HG03097 (cell line): Measurements from ENCODE around the gene TIMELESS.
A peak's percentile ranks its signal among the peaks of the same experiment; 100 is the strongest.
"Not testable (repeated sequence)": the region's sequence is repeated elsewhere in the genome, so short reads cannot be mapped to it uniquely, and the experiment has no call there.

Experiments
- ATAC-seq: cut with Tn5 transposase; IDR thresholded peaks from one replicate; pipeline ENCODE4 v1.9.1; 2021; ENCODE audit not compliant: unreplicated experiment, low FRiP score

The TIMELESS gene

DNA sequence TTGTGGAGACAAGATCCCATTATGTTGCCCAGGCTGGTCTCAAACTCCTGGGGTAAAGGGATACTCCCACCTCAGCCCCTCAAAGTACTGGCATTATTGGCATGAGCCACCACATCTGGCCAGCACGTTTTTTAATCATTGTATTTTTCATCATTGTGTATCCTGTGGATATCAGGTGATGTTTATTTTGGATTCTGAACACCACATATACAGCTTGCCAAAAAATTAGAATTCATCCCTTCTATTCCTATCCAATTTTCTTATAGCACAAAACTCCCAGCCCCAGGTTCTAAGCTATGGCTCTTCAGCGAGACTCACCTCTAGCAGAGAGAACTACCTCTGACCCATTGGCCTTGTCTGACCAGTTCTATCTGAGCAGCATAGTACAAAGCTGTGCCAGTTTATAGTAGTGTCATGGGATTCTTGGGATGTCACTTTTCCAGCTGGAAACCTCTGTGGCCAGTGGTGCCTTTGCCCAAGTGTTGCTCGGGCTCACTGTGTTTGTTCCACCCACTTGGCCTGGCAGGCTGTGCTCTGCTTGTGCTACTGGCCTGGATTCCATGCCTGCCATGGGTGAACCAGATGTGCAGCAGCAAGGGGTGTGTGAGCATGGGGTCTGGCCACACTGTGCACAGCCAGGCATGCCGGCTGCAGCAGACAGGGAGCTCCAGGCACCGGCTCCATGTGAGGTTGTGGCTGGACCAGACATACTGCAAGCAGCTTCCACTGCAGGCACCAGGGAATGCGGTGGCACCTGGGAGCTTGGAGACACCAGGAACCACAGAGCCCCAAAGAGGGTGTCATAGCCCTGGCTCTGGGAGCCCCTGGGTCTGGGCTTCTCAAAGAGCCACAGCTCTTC is 37.2 kb downstream of the TIMELESS start:
- no peak for ATAC-seq

DNA sequence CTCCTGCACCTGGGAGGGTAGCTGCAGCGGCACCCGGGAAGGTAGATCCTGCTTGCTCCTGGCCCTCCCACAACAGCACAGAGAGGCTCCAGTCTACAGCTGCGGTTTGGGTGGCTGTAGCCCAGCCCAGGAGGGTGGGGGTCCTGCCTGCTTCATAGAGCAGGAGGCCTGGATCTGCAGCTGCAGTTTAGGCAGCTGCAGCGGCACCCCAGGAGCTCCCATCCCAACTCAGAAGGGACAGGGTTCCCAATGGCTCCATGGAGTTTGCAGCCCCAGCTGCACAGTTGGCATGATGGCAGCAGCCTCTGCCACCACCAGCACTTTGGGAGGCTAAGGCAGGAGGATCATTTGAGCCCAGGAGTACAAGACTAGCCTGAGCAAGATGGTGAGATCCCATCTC is 38.5 kb downstream of the TIMELESS start:
- no peak for ATAC-seq

DNA sequence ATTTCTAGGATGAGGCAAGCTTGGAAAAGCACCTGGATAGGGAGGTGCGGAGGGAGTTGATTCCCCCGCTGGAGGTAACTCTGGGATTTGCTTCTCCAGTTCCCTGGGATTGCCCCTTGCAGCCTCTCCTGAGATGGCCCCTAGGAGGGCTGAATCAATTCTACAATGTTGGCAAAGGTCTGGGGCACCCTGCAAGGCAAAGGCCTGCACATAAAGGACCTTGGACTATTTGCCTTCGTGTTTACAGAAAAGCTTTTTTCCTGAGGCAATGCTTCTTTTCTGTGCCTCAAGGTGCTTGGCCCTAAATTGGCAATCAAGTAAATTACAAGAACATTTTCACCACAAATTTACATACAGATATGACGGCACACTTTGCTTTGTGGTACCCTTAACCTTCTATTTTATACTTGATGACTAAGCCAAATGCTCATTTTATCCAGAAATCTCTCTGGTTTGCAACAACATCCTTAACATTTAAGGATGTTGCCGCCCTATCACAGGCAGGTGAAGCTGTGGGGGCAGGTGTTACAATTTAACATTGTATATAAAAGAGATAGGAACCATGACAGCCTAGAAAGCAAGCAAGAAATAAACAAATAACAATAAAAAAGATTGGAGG is 40.3 kb downstream of the TIMELESS start:
- no peak for ATAC-seq

DNA sequence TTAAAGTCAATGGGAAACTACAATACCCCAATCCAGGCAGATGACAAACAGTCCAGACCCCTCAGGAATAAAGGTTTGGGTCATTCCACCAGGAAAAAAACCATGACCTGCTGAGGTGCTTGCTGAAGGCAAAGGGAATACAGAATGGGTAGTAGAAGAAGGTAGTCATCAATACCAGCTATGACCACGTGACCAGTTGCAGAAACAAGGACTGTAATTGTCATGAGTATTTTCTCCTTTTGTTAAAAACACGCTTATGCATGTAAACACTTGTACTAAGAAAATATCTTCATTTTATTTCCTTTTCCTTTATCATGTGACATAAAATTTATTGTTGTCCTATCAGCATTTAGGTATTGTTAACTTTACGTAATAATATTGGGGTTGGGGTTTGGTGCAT is 45.0 kb downstream of the TIMELESS start:
- not testable (repeated sequence) for ATAC-seq

DNA sequence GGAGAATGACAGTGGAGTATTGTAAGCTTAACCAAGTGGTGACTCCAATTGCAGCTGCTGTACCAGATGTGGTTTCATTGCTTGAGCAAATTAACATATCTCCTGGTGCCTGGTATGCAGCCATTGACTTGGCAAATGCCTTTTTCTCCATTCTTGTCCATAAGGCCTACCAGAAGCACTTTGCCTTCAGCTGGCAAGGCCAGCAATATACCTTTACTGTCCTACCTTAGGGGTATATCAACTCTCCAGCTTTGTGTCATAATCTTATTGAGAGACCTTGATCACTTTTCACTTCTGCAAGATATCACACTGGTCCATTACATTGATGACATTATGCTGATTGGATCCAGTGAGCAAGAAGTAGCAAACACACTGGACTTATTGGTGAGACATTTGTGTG is 47.6 kb downstream of the TIMELESS start:
- not testable (repeated sequence) for ATAC-seq

DNA sequence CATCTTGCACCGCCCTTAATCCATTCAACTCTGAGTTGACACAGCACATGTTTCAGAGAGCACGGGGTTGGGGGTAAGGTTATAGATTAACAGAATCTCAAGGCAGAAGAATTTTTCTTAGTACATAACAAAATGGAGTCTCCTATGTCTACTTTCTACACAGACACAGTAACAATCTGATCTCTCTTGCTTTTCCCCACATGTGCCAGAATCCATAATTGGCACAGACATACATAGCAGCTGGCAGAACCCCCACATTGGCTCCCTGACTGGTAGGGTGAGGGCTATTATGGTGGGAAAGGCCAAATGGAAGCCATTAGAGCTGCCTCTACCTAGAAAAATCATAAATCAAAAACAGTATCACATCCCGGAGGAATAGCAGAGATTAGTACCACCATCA is 48.1 kb downstream of the TIMELESS start:
- ATAC-seq = not testable (repeated sequence)

DNA sequence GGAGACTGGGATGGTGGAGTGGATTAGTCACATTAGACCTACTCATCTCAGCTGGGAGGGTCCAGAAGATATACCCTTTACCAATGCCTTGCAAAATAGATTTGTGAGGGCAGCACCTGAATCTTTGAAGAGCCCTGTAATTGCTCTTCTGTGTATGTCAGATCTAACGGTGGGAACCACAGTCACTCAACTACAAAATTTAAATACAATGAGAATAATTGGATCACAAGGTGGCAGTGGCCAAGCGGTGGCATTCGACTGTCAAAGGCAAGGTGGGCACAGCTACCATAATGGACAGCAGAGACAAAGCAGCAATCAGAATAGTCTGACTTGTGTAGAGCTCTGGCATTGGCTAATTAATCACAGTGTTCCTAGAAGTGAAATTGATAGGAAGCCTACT is 49.8 kb downstream of the TIMELESS start:
- ATAC-seq = not testable (repeated sequence)

DNA sequence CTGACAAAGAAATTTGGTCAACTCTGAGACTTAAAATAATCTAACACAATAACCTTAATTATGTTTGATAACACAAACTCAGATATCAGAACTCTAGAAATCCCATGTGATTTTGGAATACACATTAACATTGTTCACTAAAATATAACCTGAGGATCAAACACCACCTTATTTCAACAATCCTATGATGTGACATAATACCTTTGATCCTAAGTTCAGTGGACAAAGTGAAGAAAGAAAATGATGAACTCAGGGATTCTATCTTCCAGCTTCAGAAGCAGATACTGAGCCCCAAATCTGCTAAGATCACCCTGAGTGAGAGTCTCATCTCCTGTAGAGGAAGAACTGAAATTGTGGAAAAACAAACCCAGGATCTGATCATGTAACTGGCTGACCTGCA is 50.9 kb downstream of the TIMELESS start:
- ATAC-seq = no peak

DNA sequence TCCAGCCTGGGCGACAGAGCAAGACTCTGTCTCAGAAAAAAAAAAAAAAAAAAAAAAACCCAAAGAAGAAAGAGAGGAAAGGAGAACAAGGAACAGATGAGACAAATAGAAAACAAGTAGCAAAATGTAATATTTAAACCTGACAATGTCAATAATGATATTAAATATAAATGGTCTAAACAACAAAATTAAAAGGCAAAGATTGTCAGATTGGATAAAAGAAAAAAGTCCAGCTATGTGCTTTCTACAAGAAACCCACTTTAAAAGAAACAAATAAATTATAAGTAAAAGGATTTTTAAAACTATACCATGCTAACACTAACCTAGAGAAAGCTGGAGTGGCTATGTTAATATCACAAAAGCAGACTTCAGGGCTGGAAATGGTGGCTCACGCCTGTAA is 56.9 kb downstream of the TIMELESS start:
- no peak for ATAC-seq

DNA sequence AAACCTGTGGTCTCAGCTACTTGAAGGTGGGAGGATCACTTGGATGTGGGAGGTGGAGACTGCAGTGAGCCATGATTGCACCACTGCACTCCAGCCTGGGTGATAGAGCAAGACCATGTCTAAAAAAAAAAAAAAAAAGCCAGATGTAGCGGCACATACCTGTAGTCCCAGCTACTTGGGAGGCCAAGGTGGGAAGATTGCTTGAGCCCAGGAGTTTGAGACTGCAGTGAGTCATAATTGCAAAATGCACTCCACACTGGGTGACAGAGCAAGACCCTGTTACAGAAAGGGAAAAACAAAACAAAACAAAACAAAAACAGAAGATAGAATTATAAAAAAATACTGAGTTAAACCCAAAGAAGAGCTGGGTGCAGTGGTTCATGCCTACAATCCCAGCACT is 57.5 kb downstream of the TIMELESS start:
- ATAC-seq = no peak

DNA sequence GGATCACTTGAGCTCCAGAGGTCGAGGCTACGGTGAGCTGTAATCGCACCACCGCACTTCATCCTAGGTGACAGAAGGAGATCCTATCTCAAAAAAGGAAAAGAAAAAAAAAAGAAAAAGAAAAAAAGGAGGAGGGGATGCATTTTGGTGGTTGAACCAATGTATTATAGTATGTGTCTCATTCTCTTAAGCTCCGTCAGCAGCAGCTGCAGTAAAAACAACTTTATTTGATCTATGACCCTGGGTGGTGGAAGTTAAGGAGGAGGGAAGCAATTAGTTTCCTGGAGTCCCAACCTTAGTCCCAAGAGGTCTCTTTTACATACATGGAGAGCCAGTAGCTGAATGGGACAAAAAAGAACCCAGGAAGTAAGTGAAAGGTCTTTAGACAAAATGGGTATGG is 59.8 kb downstream of the TIMELESS start:
- ATAC-seq = no peak

DNA sequence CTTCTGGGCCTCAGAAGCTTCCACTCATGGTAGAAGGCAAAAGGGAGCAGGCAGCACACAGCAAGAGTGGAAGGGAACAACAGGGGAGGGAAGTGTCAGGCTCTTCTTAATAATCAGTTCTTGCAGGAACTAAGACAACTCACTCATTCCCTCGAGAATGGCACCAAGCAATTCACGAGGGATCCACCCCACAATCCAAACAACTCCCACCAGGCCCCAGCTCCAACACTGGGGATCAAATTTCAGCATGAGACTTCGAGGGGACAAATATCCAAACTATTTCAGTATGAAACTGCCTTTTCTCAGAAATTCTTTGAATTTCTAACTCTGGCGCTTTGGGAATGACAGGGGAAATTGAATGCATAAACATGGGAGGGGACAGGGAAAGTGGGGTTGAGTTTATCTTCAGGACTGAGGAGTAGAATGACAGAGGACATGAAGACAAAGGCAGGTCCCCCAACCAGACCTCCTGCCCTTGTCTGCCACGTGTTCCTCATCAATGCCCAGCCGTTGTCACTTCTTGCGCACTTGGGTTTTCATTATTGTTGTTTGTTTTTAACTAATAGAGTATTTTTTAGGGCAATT is 62.0 kb downstream of the TIMELESS start:
- no peak for ATAC-seq

DNA sequence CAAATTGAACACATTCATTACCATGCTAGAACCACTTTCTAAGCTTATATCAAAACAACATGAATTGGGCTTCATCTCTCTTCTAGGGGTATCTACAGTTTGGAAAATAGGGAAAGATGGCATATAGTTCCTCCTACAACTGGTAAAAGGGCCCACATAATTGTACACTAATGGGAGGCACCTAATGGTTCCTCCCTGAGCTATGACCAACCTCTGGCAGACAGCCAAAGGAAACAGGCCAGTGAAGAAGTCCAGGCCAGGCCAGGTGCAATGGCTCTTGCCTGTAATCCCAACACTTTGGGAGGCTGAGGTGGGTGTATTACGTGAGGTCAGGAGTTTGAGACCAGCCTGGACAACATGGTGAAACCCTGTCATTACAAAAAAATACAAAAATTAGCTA is 63.4 kb downstream of the TIMELESS start:
- ATAC-seq = no peak

DNA sequence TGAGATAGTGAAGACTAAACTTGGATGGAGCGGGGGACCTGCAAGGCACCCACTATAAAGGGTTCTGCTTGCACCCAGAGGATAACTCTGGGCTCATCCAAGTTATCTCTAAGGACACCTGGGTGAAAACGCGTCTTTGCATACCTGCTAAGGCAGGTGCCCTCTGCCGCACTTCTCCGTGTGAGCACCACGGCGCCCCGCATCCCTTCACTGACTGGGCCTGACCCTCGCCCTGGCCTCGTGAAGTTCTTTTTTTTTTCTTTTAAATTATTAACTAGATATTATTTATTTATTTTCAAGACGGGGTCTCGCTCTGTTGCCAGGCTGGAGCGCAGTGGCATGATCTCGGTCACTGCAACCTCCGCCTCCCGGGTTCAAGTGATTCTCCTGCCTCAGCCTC is 66.6 kb downstream of the TIMELESS start:
- ATAC-seq = no peak

DNA sequence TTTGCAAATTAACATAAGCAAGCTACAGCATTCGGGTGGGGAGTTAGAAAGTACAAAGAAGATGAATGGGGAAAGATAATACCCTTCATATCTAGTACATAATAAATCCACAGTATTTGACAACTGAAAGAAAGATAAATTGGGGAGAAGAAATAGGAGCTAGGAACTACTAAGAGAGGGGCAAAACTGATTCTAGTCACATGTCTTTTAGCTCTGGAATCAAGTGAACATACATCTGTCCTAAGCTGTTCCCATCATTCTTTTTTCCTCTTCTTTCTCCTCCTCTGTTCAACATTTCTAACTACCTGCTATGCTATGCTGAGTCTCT is 71.3 kb downstream of the TIMELESS start:
- ATAC-seq = no peak

DNA sequence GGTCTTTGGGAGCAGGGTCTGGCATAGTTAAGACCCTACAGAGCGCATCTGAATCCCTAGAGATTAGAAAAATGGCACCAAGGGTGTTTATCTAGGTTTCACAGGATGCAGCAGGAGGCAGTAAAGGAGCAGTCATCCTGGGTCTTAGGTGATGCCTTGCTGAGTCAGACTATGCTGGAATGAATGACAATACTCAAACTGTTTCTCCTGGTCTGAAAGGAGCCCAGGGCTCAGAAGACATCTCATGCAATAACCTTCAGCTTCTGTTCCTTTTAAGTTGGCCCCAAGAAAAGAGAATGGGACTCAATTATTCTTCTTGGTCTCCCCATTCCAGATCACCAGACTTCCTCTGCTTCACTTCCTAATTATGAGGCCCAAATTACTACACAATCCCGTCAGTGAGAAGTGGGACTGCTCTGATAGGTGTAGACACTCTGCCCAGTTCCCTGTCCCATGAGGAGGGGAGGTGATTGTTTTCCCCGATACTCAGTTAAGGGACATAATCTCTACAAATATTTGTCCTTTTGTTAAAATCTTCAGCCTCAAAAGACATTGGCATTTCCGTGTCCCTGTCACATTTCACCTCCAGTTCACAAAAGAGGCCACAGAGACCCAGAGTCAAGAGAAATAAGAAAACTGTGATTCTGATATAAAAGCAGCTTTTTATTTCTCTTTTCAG is 71.8 kb downstream of the TIMELESS start:
- no peak for ATAC-seq

DNA sequence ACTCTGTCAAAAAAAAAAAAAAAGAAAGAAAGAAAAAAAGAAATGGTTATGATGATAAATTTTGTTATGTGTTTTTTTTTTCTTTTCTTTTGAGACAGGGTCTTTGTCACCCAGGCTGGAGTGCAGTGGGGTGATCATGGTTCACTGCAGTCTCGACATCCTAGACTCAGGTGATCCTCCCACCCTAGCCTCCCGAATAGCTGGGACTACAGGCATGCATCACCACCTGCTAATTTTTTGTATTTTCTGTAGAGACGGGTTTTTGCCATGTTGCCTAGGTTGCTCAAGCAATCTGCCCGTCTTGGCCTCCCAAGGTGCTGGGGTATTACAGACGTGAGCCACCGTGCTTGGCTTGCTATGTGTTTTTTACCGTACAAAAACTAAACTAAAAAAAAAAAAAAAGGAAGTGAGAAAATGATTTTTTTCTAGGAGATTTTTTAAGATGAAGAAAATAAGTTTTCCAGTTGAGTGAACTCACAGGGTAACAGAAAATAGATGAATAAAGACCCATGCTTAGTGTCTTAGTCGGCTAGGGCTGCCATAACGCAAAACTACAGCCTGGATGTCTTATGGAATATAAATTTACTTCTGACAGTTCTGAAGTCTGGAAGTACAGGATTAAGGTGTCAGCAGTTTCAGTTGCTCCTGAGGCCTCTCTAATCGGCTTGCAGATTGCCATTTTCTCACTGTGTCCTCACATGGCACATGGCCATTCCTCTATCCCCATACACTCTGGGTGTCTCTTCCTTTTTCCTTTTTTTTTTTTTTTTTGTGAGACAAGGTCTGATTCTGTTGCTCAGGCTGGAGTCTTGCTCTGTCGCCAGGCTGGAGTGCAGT is 73.4 kb downstream of the TIMELESS start:
- peak; percentile 50 for ATAC-seq

DNA sequence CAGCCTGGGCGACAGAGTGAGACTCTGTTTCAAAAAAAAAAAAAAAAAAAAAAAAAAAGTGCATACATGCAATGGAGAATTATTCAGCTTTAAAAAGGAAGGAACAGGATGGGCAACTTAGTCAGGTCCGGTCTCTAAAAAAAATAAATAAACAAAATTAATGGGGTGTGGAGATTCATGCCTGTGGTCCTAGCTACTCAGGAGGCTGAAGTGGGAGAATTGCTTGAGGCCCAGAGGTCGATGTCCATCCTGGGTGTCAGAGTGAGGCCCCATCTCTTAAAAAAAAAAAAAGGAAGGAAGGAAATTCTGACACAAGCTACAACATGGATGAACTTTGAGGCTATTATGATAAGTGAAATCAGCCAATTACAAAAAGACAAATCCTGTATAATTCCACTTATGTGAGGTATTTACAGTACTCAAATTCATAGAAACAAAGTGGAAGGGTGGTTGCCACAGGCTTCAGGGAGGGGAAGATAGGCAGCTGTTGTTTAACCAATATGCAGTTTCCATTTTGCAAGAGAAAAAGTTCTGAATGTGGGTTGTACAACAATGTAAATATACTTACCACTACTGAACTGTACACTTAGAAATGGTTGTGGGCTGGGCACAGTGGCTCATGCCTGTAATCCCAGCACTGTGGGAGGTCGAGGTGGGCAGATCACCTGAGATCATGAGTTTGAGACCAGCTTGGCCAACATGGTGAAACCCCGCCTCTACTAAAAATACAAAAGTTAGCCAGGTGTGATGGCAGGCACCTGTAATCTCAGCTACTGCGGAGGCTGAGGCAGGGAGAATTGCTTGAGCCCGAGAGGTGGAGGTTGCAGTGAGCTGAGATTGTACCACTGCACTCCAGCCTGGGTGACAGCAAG is 74.3 kb downstream of the TIMELESS start:
- peak; percentile 4 for ATAC-seq

DNA sequence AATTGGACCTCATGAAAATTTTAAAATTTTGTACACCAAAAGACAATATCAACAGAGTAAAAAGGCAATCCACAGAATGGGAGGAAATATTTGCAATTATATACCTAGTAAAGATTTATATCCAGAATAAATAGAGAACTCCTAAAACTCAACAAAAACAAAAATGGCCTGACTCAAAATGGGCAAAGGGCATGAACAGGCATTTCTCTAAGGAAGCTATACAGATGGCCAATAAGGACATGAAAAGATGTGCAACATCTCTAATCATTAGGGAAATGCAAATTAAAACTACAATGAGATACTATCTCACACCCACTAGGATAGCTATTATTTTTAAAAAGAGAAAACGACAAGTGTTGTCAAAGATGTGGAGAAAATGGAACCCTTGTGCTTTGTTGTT is 75.7 kb downstream of the TIMELESS start:
- ATAC-seq = no peak

DNA sequence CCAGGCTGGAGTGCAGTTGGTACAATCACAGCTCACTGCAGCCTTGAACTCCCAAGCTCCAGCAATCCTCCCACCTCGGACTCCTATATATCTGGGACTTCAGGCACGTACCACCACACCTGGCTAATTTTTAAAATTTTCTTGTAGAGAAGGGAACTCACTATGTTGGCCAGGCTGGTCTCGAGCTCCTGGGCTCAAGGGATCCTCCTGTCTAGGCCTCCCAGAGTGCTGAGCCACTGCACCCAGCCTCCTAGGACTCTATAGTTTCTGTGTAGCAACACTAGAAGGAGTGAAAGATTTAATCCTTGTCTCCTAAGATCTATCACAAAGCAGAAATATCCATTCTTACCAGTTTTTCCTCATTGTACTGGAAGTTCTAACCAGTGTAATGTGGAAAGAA is 82.3 kb downstream of the TIMELESS start:
- no peak for ATAC-seq
